Spleen (tissue), 7 donors: ENCODE measurements around the gene MYLK.

Experiments
- POLR2A ChIP-seq, 3 donors: fragments of 450-650 bp; IDR thresholded peaks; one replicate each; pipeline ENCODE4 v1.5.1; 2017; ENCODE audit warnings: antibody characterized with exemption in 3 of 3, mild to moderate bottlenecking in 1 of 3
- TF ChIP-seq, protein P1 (sequence below), 11 experiments: fragments of 200-600 bp in 7 of 11; fragments of 450-650 bp in 4 of 11; sonication (generic) in 4 of 11; IDR thresholded peaks in 8 of 11; conservative IDR thresholded peaks in 3 of 11; 1 replicate in 7 of 11; 2 replicates in 4 of 11; pipeline versions ENCODE4 v1.4.0 to v1.8.0; 2016 to 2021; ENCODE audit warnings: antibody characterized with exemption in 11 of 11, inconsistent platforms in 4 of 11, mild to moderate bottlenecking in 1 of 11
- donor health status: DM: no; HTN: no; CAD: no; lungs with moderate emphysema.
- donor health status: DM: no; HTN: no; CAD: no.
- donor health status: DM: no; HTN: no; CAD: no.

DNA sequence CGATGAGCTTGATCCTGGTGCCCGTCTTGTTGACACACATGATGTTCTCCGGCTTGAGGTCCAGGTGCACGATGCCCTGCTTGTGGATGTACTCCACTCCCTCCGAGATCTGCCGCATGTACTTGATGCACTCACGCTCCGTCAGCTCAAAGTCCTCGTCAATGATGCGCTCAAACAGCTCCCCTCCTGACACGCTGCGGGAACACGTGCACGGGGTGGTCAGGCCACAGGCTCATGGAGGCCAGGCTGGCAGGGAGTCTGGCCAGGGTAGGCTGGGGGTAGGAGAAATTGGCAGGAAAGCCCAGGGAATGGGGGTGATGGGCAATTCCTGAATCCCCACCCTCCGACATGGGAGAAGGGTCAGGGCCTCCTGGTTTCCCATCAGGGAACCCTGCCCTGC lies 243.8 kb downstream of the MYLK start:
- no peak for TF ChIP-seq POLR2A (IDR thresholded peaks at IDR 0.05)
- TF ChIP-seq, protein P1, sequence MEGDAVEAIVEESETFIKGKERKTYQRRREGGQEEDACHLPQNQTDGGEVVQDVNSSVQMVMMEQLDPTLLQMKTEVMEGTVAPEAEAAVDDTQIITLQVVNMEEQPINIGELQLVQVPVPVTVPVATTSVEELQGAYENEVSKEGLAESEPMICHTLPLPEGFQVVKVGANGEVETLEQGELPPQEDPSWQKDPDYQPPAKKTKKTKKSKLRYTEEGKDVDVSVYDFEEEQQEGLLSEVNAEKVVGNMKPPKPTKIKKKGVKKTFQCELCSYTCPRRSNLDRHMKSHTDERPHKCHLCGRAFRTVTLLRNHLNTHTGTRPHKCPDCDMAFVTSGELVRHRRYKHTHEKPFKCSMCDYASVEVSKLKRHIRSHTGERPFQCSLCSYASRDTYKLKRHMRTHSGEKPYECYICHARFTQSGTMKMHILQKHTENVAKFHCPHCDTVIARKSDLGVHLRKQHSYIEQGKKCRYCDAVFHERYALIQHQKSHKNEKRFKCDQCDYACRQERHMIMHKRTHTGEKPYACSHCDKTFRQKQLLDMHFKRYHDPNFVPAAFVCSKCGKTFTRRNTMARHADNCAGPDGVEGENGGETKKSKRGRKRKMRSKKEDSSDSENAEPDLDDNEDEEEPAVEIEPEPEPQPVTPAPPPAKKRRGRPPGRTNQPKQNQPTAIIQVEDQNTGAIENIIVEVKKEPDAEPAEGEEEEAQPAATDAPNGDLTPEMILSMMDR (IDR thresholded peaks at IDR 0.05 in 8 of 11, conservative IDR thresholded peaks at IDR 0.05 in 3 of 11), result no peak
